GM21737 (cell line): ENCODE measurements around the gene IL10RB.
"Not testable (repeated sequence)": the region's sequence is repeated elsewhere in the genome, so short reads cannot be mapped to it uniquely, and the experiment has no call there.

Experiments used
- ATAC-seq: cut with Tn5 transposase; IDR thresholded peaks from one replicate; pipeline ENCODE4 v1.9.1; 2021; ENCODE audit warnings: mild to moderate bottlenecking, moderate library complexity; ENCODE audit not compliant: unreplicated experiment

Gene IL10RB

GRCh38 chr21:33240404-33240803 is 25.8 kb upstream of the IL10RB start:
- no peak for ATAC-seq

GRCh38 chr21:33241846-33242245 is 24.3 kb upstream of the IL10RB start:
- ATAC-seq, result no peak

DNA sequence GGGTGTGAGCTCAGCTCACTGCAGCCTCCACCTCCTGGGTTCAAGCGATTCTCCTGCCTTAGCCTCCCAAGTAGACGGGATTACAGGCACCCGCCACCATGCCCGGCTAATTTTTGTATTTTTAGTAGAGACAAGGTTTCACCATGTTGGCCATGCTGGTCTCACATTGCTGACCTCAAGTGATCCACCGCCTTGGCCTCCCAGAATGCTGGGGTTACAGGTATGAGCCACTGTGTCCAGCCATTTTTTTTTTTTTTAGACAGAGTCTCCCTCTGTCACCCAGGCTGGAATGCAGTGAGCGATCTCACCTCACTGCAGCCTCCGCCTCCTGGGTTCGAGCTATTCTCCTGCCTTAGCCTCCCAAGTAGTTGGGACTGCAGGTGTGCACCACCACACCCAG is 23.3 kb upstream of the IL10RB start:
- not testable (repeated sequence) for ATAC-seq

GRCh38 chr21:33244082-33244778 is 21.9 kb upstream of the IL10RB start:
- no peak for ATAC-seq

- ATAC-seq, result no peak
Observed at GRCh38 chr21:33244779-33245105, 21.4 kb upstream of the IL10RB start.

- ATAC-seq, result no peak
Observed at GRCh38 chr21:33245289-33245918, 20.8 kb upstream of the IL10RB start.

GRCh38 chr21:33246506-33246905 is 19.7 kb upstream of the IL10RB start:
- ATAC-seq, result no peak

DNA sequence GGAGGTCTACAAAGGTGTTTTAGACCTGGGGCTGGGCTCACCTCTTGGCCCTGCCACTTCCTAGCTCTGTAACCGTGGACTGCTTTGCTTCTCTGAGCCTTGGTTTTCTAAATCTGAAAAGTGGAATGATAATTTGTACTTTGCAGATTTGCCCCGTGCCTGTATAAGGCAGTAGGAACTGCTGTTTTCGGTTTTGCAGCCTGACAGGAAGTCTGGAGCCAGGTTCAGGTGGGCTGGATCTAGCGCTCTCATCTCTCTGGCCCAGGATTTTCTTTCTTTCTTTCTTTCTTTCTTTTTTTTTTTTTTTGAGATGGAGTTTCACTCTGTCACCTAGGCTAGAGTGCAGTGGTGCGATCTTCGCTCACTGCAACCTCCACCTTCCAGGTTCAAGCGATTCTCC is 19.2 kb upstream of the IL10RB start:
- no peak for ATAC-seq

GRCh38 chr21:33247599-33247998 is 18.6 kb upstream of the IL10RB start:
- ATAC-seq, result no peak

- no peak for ATAC-seq
Observed at GRCh38 chr21:33249331-33250002, 16.7 kb upstream of the IL10RB start.

DNA sequence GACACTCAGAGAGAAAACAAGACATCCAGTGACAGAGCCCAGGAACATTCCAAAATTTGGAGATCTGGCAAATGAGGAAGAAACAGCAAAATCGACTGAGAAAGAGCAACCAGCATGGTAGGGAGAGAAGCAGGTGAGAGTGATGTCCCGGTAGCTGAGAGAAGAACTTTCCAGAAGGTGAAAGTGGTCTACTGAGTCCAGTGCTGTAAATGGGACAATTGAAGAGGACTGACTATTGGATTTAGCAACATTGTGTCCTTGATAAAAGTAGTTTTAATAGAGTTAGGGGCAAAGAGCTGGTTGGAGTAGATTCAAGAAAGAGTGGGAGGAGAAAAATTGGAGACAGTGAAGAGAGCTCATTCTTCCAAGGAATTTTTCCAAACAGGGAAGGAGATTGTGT is 15.0 kb upstream of the IL10RB start:
- no peak for ATAC-seq

DNA sequence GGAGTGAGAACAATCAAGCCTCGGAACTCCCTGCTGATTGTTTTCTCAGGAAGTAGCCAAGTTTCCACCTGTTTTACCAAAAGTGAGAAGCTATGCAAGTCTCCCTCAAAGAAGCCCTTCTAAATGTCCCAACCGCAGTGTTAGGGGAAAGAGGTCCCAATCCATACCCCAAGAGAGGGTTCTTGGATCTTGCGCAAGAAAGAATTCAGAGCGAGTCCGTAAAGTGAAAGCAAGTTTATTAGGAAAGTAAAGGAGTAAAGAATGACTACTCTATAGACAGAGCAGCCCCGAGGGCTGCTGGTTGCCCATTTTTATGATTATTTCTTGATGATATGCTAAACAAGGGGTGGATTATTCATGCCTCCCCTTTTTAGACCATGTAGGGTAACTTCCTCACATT is 12.8 kb upstream of the IL10RB start:
- ATAC-seq, result not testable (repeated sequence)

DNA sequence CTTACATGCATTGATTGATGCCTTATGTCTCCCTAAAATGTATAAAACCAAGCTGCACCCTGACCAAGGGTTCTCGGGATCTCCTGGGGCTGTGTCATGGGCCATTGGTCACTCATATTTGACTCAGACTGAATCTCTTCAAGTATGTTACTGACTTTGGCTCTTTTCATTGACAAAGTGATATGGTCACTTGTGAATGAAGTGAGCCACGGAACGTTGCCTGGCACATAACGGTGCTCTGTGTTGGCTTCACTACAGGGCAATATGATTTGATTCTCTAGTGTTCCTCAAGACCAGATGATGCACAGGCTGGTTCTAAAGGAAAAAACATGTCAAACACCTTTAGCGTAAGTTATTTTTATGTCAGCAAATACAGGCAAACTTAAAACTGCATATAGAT is 11.4 kb upstream of the IL10RB start:
- no peak for ATAC-seq

DNA sequence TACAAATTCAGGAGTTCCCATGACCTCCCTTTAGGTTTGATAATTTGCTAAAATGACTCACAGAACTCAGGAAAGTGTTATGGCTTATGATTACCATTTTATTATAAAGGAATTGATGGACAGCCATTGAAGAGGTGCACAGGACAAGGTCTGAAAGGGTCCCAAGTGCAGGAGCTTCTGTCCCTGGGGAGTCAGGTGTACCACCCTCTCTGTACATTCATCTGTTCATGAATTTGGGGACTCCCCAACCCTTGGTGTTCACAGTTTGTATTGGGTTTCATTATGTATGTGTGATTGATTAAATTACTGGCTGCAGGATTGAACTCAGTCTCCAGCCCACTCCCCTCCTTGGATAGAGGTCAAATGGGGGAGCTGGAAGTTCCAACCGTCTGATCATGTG is 10.8 kb upstream of the IL10RB start:
- ATAC-seq, result no peak

DNA sequence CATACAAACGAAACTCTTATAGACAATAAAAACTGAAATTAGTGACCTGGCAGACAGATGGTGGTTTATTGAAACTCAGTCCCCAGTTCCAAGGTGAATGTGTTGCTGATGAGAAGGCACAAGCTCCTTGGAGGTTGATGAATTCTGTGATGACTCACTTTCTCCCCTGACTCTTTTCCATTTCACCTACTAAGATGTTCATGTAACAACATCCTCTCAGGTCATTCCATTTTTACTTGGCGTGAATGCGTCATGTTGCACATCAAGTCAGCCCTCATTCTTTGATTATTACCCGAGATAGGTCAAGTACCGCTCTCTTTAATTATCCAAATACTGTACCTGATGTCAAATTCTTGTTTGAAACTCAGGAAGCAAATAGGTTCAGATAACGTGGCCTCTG is 10.1 kb upstream of the IL10RB start:
- ATAC-seq, result no peak

DNA sequence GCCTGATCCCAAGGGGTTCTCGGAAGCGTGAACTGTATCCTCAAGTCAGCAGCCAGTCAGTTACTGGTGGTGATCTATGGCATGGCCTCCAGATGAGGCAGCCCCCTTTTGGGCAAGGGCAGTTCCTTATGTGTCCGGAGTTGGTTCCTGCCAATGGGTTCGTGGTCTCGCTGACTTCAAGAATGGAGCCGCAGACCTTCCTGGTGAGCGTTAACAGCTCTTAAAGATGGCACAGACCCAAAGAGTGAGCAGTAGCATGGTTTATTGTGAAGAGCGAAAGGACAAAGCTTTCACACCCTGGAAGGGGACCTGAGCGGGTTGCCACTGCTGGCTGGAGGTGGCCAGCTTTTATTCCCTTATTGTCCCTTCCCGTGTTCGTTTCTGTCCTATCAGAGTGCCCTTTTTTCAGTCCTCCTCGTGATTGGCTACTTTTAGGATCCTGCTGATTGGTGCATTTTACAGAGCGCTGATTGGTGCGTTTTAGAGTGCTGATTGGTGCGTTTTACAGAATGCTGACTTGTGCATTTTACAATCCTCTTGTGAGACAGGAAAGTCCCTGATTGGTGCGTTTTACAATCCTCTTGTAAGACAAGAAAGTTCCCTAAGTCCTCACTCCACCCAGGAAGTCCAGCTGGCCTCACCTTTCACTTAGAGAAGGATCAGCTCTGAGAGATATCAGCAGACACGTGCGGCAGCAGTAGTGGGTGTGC is 8.9 kb upstream of the IL10RB start:
- no peak for ATAC-seq

GRCh38 chr21:33258475-33258874 is 7.7 kb upstream of the IL10RB start:
- no peak for ATAC-seq

DNA sequence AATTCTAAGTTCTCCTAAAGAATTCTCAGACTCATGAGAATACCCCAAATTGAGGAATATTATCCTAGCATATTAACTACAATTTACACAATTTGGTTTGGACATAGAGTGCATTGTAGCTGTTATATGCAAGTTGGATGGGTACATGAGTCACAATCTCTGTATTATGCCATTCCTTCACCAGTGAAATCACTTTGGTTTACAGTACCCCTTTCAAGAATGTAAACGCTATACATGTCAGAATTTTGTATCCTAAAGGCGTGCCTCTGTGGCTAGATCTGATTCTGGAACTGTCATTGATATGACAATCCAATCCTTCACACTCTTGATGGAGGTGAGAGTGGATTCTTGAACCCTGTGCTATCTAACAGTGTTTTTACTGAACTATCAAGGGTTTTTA is 6.7 kb upstream of the IL10RB start:
- no peak for ATAC-seq

DNA sequence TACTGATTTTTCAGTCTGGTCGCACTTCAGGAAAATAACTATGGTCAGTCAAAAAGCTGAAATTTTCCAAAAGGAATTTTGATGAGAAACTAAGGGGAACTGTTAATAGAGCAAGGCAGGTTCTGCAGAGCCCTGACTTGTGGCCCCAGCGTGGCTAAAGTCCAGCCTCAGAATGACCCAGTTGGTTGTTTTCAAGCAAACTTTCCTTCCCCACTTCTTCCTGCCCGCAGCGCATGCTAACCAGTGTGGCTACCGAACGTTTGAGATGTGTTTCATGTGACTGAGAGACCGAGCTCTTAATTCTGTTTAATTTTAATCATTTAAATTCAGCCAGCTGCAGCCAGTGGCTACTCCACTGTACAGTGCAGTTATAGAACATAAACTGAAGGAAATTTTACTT is 6.2 kb upstream of the IL10RB start:
- ATAC-seq, result no peak

GRCh38 chr21:33261635-33262034 is 4.5 kb upstream of the IL10RB start:
- ATAC-seq, result no peak

DNA sequence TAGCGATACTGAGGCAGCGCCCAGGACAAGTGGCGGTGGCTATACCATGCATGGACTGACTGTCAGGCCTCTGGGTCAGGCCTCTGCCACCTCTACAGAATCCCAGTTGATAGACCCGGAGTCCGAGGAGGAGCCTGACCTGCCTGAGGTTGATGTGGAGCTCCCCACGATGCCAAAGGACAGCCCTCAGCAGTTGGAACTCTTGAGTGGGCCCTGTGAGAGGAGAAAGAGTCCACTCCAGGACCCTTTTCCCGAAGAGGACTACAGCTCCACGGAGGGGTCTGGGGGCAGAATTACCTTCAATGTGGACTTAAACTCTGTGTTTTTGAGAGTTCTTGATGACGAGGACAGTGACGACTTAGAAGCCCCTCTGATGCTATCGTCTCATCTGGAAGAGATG is 3.2 kb upstream of the IL10RB start:
- no peak for ATAC-seq

- ATAC-seq, result no peak
Observed at GRCh38 chr21:33264561-33264960, 1.6 kb upstream of the IL10RB start.
